ENCODE measurements around the gene IKZF2.

- no peak for TF ChIP-seq CTCF (IDR thresholded peaks at IDR 0.05)
- no peak for TF ChIP-seq POLR2A (IDR thresholded peaks at IDR 0.05)
These were observed 85.6 kb downstream of the IKZF2 start for GRCh38 chr2:213065583-213066442.
